ENCODE data around the gene INTS1.
A peak's percentile ranks its signal among the peaks of the same experiment; 100 is the strongest.
"Not testable (repeated sequence)": the region's sequence is repeated elsewhere in the genome, so short reads cannot be mapped to it uniquely, and the experiment has no call there.

The INTS1 gene

GRCh38 chr7:1520539-1521234 lies 16.5 kb upstream of the INTS1 start:
- FAIRE-seq (no peak), DNase-seq (ENCODE audit: insufficient read length, low spot score) (no peak)
- TF ChIP-seq POU2F2 (IDR thresholded peaks at IDR 0.05; ENCODE audit: low read depth, low read length) (no peak), POLR2A (IDR thresholded peaks at IDR 0.05; ENCODE audit: low read depth, low read length) (no peak), POLR2AphosphoS5 (IDR thresholded peaks at IDR 0.05; ENCODE audit: low read depth, low read length) (no peak), PAX5 (IDR thresholded peaks at IDR 0.05; ENCODE audit: insufficient read depth, low read length, severe bottlenecking) (no peak), SPI1 (IDR thresholded peaks at IDR 0.05; ENCODE audit: low read depth, low read length) (no peak), TAF1 (IDR thresholded peaks at IDR 0.05; ENCODE audit: low read depth, low read length) (no peak)

DNA sequence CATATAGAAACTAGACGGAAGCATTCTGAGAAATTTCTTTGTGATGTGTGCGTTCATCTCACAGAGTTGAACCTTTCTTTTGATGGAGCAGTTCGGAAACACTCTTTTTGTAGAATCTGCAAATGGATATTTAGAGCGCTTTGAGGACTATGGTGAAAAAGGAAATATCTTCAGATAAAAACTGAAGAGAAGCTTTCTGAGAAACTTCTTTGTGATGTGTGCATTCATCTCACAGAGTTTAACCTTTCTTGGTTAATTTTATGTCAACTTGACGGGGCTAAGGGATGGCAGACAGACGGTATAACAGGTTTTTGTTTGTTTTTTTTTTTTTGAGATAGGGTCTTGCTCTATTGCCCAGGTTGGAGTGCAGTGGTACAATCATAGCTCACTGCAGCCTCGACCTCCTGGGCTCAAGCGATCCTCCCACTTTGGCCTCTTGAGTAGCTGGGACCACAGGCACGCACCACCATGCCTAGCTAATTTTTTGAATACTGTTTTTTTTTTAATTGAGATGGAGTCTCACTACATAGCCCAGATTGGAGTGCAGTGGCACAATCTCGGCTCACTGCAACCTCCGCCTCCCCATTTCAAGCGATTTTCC lies 15.2 kb upstream of the INTS1 start:
- not testable (repeated sequence) for FAIRE-seq; DNase-seq (ENCODE audit: insufficient read length, low spot score)

- DNase-seq (ENCODE audit: insufficient read length, low spot score), result no peak
- no peak for FAIRE-seq
- TF ChIP-seq POLR2A (IDR thresholded peaks at IDR 0.05; ENCODE audit: low read depth, low read length), result no peak
- no peak for TF ChIP-seq TAF1 (IDR thresholded peaks at IDR 0.05; ENCODE audit: low read depth, low read length)
- no peak for TF ChIP-seq POLR2AphosphoS5 (IDR thresholded peaks at IDR 0.05; ENCODE audit: low read depth, low read length)
- TF ChIP-seq PAX5 (IDR thresholded peaks at IDR 0.05; ENCODE audit: insufficient read depth, low read length, severe bottlenecking), result no peak
- TF ChIP-seq POU2F2 (IDR thresholded peaks at IDR 0.05; ENCODE audit: low read depth, low read length), result no peak
- no peak for TF ChIP-seq SPI1 (IDR thresholded peaks at IDR 0.05; ENCODE audit: low read depth, low read length)
These were observed 12.5 kb upstream of the INTS1 start for GRCh38 chr7:1516586-1517251.

GRCh38 chr7:1515509-1515967 lies 11.3 kb upstream of the INTS1 start:
- not testable (repeated sequence) for FAIRE-seq; DNase-seq (ENCODE audit: insufficient read length, low spot score)

DNA sequence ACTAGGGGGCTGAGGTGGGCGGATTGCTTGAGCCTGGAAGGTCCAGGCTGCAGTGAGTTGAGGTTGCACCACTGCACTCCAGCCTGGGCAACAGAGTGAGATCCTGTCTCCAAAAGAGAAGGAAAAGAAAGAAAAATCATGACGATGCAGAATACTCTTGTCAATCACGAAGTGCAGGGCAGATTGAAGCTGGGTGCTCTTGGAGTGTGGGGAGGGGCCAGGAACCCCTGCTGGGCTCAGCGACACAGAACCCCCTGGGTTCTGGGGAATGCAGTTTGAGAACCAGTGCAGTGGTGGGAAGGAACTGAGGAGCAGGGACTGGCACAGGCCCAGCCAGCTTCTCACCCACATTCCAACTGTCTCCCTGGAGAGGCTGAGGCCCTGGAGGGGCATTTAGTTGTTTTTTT lies 10.8 kb upstream of the INTS1 start:
- TF ChIP-seq POLR2AphosphoS5 (IDR thresholded peaks at IDR 0.05; ENCODE audit: low read depth, low read length) (no peak), POLR2A (IDR thresholded peaks at IDR 0.05; ENCODE audit: low read depth, low read length) (no peak), TAF1 (IDR thresholded peaks at IDR 0.05; ENCODE audit: low read depth, low read length) (no peak), POU2F2 (IDR thresholded peaks at IDR 0.05; ENCODE audit: low read depth, low read length) (no peak), SPI1 (IDR thresholded peaks at IDR 0.05; ENCODE audit: low read depth, low read length) (no peak), PAX5 (IDR thresholded peaks at IDR 0.05; ENCODE audit: insufficient read depth, low read length, severe bottlenecking) (no peak)
- DNase-seq (ENCODE audit: insufficient read length, low spot score), result no peak
- FAIRE-seq, result no peak

GRCh38 chr7:1514407-1514806 lies 10.2 kb upstream of the INTS1 start:
- FAIRE-seq (no peak), DNase-seq (ENCODE audit: insufficient read length, low spot score) (no peak)
- no peak for TF ChIP-seq TAF1 (IDR thresholded peaks at IDR 0.05; ENCODE audit: low read depth, low read length)
- no peak for TF ChIP-seq SPI1 (IDR thresholded peaks at IDR 0.05; ENCODE audit: low read depth, low read length)
- no peak for TF ChIP-seq POLR2AphosphoS5 (IDR thresholded peaks at IDR 0.05; ENCODE audit: low read depth, low read length)
- TF ChIP-seq POLR2A (IDR thresholded peaks at IDR 0.05; ENCODE audit: low read depth, low read length), result no peak
- no peak for TF ChIP-seq PAX5 (IDR thresholded peaks at IDR 0.05; ENCODE audit: insufficient read depth, low read length, severe bottlenecking)
- no peak for TF ChIP-seq POU2F2 (IDR thresholded peaks at IDR 0.05; ENCODE audit: low read depth, low read length)

GRCh38 chr7:1513657-1514095 lies 9.5 kb upstream of the INTS1 start:
- DNase-seq (ENCODE audit: insufficient read length, low spot score) (no peak), FAIRE-seq (no peak)
- TF ChIP-seq POLR2A (IDR thresholded peaks at IDR 0.05; ENCODE audit: low read depth, low read length), result no peak
- no peak for TF ChIP-seq POU2F2 (IDR thresholded peaks at IDR 0.05; ENCODE audit: low read depth, low read length)
- TF ChIP-seq SPI1 (IDR thresholded peaks at IDR 0.05; ENCODE audit: low read depth, low read length), result no peak
- TF ChIP-seq POLR2AphosphoS5 (IDR thresholded peaks at IDR 0.05; ENCODE audit: low read depth, low read length), result no peak
- TF ChIP-seq PAX5 (IDR thresholded peaks at IDR 0.05; ENCODE audit: insufficient read depth, low read length, severe bottlenecking), result no peak
- TF ChIP-seq TAF1 (IDR thresholded peaks at IDR 0.05; ENCODE audit: low read depth, low read length), result no peak

GRCh38 chr7:1512781-1513656 lies 8.8 kb upstream of the INTS1 start:
- DNase-seq (ENCODE audit: insufficient read length, low spot score), result peak; percentile 66
- FAIRE-seq, result peak; percentile 83
- no peak for TF ChIP-seq POU2F2 (IDR thresholded peaks at IDR 0.05; ENCODE audit: low read depth, low read length)
- TF ChIP-seq POLR2AphosphoS5 (IDR thresholded peaks at IDR 0.05; ENCODE audit: low read depth, low read length), result no peak
- TF ChIP-seq POLR2A (IDR thresholded peaks at IDR 0.05; ENCODE audit: low read depth, low read length), result no peak
- TF ChIP-seq SPI1 (IDR thresholded peaks at IDR 0.05; ENCODE audit: low read depth, low read length), result no peak
- no peak for TF ChIP-seq PAX5 (IDR thresholded peaks at IDR 0.05; ENCODE audit: insufficient read depth, low read length, severe bottlenecking)
- no peak for TF ChIP-seq TAF1 (IDR thresholded peaks at IDR 0.05; ENCODE audit: low read depth, low read length)
